ENCODE data around the gene CSTF2T.

Gene CSTF2T

GRCh38 chr10:51666456-51666855 is 32.9 kb downstream of the CSTF2T start:
- DNase-seq (ENCODE audit: extremely low read depth, low read depth) = no peak
- no peak for TF ChIP-seq CTCF (IDR thresholded peaks at IDR 0.05; ENCODE audit: low read depth, low read length)

GRCh38 chr10:51663086-51663485 is 36.3 kb downstream of the CSTF2T start:
- no peak for DNase-seq (ENCODE audit: extremely low read depth, low read depth)
- no peak for TF ChIP-seq CTCF (IDR thresholded peaks at IDR 0.05; ENCODE audit: low read depth, low read length)

DNA sequence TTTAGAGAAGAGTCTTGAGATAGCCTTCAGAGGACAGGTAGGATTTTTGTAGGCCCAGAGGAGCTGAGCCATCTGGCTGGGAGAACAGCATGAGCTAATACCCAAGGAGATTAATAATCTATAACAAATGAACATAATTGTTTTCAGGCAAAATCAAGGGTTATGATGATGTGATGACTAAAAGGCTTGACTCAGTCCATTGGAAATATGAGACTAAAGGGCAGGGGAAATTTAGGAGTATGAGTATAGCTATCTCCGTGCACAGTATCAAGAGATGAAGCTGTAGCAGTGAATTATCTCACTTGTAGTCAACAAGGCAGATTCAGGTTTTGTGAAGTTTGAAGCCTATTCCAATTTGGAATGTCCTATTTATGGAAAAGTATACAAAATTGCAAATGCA is 40.1 kb downstream of the CSTF2T start:
- TF ChIP-seq CTCF (IDR thresholded peaks at IDR 0.05; ENCODE audit: low read depth, low read length) = no peak
- DNase-seq (ENCODE audit: extremely low read depth, low read depth) = no peak

DNA sequence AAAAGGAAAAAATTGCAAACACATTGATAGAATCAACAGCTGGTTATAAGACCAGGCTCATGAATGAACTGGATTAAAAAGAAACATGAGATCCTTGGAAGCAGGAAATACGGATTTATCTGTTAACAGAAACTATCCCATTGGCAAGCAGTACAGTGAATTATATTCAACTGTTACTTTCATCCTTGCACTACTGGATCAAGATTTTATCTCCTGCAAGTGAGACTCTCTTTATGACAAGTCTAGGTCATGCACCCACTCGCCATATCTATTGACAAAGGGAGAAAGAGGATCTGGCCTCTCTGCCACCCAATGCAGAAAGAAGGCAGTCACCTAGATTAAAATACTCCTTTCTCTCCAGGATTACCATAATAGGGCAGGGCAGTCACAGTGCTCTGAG is 41.4 kb downstream of the CSTF2T start:
- no peak for TF ChIP-seq CTCF (IDR thresholded peaks at IDR 0.05; ENCODE audit: low read depth, low read length)

GRCh38 chr10:51656503-51656902 is 42.9 kb downstream of the CSTF2T start:
- no peak for TF ChIP-seq CTCF (IDR thresholded peaks at IDR 0.05; ENCODE audit: low read depth, low read length)
- DNase-seq (ENCODE audit: extremely low read depth, low read depth) = no peak

More for the DNA sequence above, 41.4 kb downstream of the CSTF2T start:
- no peak for DNase-seq (ENCODE audit: extremely low read depth, low read depth)

- TF ChIP-seq CTCF (IDR thresholded peaks at IDR 0.05; ENCODE audit: low read depth, low read length) = no peak
- peak; percentile 70 for DNase-seq (ENCODE audit: extremely low read depth, low read depth)
These were observed 44.5 kb downstream of the CSTF2T start for GRCh38 chr10:51654918-51655317.

- TF ChIP-seq CTCF (IDR thresholded peaks at IDR 0.05; ENCODE audit: low read depth, low read length) = no peak
- DNase-seq (ENCODE audit: extremely low read depth, low read depth) = no peak
These were observed 46.4 kb downstream of the CSTF2T start for GRCh38 chr10:51653025-51653424.

Data from AG09319 (cell line).